Measurements from ENCODE around the gene HOXB3.

HOXB3 gene

GRCh38 chr17:48596735-48597527 lies 6.9 kb upstream of the HOXB3 start:
- no peak for DNase-seq

- DNase-seq: no peak
Observed at GRCh38 chr17:48596000-48596734, 6.1 kb upstream of the HOXB3 start.

GRCh38 chr17:48595278-48595999 lies 5.4 kb upstream of the HOXB3 start:
- DNase-seq: no peak

DNA sequence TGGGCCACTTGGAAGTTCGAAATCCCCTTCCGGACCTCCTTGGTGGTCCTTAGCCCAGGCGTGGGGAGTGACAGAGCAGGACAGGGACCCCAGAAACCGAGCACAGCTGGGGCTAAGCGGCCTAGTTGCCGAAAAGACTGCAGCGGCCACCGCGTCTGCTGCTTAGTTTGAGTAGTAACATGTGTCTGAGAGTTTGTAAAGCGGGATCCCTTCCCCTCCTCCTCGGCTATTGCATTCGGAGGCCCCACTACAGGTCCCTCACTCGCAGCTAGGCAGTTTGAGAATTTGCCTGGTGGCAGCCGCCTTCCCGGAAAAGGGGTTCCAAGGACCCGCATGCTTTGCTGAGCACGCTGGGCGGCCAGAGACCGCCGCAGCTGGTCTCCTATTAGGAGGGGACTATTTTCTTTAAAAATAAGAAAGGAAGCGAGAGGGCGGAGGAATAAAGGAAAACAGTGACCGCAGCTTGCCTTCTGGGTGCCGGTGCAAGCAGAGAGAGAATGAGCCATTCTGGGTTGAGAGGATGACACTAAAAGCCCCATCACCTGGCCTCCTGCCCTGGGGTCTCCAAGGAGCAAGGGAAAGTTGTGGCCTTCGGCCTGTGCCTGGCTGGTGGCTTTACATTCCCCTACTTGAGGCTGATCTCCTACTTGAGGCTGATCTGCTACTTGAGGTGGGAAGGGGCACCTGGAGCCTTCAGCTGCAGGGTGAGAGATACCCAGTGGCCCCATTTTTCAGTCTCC lies 4.7 kb upstream of the HOXB3 start:
- DNase-seq: no peak

- no peak for DNase-seq
Observed at GRCh38 chr17:48593840-48594537, 3.9 kb upstream of the HOXB3 start.

GRCh38 chr17:48593126-48593829 lies 3.2 kb upstream of the HOXB3 start, which contains the start of gene HOXB5:
HOXB5 (minus strand) TSS chr17:48593779; CDS start chr17:48593682, 97 bp downstream.
- no peak for DNase-seq

- no peak for DNase-seq
Observed at GRCh38 chr17:48592577-48592976, 2.5 kb upstream of the HOXB3 start.

DNA sequence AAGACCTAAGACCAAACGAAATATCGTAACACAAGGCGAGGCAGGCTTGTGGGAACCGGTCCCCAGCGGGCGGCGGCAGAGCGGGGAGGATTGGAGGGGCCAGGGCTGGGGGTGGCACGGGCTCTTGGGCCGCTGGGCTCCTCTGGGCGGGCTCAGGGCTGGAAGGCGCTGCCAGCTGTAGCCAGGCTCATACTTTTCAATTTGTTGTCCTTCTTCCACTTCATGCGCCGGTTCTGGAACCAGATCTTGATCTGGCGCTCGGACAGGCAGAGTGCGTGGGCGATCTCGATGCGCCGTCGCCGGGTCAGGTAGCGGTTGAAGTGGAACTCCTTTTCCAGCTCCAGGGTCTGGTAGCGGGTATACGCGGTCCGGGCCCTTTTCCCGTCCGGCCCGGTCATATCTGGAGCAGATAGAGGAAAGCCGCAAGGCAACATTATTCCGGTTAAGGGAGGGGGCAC lies 2.0 kb upstream of the HOXB3 start:
- no peak for DNase-seq

DNA sequence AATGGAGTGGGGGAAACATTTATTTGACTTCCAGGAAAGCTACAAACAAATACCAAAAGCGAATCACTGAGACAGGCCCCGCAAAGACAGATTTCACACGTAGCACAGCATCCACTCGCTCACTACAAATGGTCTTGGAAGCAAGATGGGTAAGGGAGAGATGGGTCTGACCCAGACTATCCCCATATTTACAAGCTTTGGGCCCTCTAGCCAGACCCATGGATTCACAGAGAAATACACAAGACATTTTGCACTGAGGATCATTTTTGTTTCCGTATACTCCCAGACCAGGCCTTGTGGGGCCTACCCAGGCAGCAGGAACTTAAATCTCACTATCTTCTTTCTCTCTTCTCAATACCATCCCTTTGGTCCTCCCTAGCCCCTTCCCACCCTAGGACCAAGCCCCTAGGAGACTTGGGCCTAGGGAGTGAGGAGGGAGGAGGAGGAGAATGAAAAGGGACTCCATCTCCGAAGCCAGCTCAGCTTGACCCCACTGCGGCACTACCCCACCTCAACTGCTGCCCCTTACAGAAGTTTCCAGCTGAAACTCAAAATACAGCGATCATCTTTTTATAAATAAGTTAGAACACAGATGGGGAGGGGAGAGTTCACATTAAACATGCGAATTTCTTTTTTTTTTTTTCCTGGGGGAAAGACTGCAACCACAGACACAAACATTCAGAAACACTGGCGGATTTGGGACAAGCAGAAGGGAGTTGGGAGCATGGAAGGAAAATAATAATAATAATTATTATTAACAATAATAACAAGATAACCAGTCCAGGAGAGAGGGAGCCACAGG lies 1.4 kb upstream of the HOXB3 start:
- DNase-seq: no peak

GRCh38 chr17:48590607-48591161 lies 643 bp upstream of the HOXB3 start:
- no peak for DNase-seq

DNA sequence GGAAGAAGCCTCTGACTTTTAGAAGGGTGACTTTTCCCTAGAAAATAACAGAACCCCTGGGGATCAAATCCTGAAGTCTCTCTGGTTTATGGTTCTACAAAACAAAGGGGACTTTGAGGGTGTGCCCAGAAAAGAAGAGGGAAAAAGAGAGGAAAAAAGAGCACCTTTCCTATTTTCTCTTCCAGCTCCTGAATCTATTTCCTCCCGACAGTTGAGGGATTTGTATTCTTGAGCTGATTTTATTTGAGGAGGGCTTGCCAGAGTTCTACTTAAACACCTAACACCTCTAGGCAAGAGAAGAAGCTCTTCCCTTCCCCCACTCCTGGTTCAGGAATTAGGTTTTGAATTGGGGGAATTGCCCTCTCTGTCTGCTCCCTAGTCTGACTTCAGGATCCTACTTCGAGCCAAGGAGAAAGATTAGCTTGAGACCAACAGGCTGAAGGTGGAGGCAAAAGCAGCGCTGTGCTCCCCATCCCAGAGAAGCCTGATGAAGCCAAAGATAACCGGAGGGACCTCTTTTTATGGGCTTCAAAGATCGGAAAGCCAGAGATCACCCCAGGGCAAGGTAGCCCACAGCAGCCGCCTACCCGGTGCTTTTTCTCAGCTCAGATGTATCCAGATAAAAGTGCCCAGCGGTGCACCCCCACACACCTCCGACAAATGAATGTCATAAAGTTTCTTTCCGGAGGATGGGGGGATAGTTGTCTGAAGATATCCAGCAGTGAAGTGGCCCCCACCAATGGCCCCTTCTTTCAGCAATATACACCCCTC lies 796 bp downstream of the HOXB3 start:
- DNase-seq: no peak

GRCh38 chr17:48588528-48588927 lies 1.5 kb downstream of the HOXB3 start:
- no peak for DNase-seq

- no peak for DNase-seq
Observed at GRCh38 chr17:48588074-48588415, 2.0 kb downstream of the HOXB3 start.

DNA sequence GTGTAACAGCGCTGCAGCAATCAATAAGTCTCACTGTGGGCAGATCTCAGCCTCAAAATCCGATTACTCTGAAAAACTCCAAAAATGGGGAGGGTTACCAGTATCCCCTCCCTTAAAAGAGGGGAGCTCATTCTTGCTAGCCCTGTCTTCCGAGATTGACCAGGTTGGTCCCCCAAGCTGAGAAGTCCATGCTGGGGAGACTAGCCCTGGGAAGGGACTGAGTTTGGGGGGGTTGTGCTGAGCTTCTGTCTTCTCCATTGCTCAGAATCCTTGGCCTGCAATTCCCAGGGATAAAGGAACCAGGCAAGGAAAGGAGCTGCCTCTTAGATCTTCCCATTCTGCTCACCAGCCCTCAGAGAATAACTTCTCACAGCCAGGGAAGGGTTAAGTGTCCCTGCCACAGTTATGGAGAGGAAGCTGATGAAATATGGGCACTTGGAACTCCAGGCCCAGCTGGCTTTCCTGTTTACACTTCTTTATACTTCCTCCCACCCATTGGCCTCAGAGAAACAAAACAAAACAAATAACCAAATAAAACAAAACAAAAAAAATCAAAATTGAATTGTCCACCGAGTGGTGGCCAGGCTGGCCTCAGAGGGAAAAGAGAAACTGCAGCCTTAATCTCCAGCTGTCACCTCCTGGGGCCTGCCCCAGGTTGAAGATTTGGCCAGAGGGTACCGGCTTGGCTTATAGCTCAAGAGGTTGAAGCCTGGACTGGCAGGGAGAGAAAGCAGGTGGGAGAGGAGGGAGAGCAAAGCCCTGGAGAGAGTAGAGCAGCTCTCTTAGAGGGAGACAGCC lies 2.6 kb downstream of the HOXB3 start:
- no peak for DNase-seq

DNA sequence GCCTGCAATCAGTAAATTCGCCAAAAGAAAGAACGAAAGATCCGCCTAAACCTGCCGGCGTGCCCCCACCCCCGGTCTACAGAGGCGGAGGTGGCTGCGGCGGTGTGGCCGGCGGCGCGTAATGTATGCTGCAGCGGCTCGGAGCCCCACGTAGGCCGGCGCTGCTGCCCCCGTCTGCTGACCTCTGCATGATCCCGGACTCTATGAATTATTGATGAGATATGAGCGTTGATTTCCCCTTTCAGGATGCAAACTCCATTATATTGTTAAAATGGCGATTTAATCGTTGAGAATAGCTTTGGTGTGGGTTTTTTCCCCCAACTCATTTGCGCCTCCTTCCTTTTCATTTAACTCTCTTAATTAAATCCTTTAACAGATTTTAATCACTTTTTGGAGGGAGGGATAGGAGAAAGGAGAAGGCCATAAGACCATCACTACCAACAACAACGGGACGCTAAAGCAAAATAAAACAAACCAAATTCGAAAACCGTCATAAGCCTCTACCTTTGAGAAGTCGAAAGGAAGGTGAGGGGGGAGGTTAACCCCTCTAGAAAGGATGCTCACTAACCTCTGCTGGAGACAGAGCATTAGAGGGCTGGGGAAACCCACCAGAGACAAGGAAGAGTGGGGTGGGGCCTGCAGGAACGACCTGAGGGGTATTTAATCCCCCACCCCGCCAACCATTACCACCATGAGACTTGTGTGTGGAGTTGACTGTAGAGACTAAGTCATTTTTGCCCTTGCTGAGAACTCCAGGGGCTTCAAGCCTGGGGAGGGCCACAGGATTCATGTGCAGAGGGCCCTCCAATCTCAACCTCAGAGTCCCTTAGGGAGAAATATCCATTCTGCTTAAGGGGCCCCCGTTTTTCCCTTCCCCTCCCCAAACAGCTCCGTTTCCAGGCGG lies 3.4 kb downstream of the HOXB3 start:
- no peak for DNase-seq

- no peak for DNase-seq
Observed at GRCh38 chr17:48584223-48584741, 5.8 kb downstream of the HOXB3 start.

DNA sequence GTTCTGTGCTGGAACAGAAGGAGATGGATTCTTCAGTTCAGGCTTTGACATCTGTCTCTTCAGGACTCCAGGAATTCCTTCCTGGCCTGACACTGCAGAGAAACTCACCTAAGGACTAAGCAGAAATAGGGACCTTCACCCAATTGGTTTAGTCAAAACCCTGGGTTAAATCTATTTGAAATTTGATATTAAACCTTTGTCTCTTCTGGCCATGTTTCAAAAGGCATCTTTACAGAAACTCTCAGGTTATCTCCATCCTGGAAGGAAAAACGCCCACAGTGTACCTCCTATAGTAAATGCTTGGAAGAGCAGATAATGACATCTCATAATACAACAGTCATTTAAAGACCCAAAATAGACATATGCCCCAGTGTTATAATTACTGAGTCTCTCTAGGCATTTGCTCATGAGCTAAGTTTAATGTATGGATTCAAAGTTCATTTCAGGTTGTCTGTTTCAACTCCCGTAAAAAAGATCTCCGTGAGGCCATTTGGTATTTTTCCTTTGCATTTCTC lies 6.3 kb downstream of the HOXB3 start:
- DNase-seq: no peak

All from GOT3 (cell line).